CD4-positive, alpha-beta T cell treated with Interleukin-15 for 1 hour (primary cell): ENCODE data around the gene RNF150.

Source experiments
- DNase-seq: peaks from one replicate; pipeline ENCODE4 v3.0.0-alpha.2; 2020

Gene RNF150

DNA sequence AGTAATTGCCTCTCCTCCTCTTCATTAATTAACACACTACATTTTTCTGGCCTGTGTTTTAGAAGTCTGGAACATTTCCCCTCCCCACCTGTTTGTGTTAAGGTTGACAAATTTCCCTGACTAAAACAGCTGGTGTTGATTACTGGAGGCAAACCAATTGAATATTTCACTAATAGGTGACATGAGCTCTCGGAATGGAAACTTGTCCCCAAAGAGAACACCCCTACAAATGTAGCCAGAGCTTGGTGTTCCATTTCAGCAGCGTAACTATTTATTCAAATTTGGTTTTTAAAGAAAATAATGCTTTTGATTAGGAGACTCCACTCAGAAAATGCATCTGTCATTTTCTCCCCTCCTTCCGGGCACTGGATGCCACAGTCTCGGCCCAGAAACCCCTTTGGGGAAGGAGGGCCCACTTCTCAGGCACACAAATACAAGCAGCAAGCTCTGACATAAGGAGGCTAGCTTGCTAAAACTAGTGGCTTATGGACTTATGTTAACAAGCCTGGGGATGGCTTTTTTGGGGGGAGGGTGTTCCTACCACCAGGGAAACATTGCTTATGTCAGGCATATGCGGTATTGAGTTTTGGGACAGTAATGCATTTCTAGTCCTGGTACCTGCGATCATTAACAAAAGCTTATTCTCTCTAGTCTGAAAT lies 2.2 kb downstream of the RNF150 start:
- DNase-seq, result no peak

DNA sequence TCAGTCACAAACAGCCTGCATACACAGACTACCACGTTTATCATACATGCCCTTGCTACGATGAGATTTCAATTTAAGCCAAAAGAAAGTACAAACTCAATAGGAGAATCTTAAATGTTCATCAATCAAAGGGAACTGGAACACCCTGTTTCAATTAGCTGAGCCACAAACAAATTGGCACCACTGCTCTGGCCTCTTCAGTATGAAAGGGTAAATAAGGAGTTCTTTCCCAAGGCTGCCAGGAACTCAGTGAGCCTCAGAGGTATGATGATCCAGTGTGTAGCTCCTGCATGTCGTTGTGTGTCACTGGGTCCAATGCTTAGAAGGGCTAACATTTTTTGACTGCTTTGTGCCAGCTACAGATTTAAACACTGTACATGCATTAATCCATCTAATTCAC lies 5.4 kb downstream of the RNF150 start:
- DNase-seq, result no peak

DNA sequence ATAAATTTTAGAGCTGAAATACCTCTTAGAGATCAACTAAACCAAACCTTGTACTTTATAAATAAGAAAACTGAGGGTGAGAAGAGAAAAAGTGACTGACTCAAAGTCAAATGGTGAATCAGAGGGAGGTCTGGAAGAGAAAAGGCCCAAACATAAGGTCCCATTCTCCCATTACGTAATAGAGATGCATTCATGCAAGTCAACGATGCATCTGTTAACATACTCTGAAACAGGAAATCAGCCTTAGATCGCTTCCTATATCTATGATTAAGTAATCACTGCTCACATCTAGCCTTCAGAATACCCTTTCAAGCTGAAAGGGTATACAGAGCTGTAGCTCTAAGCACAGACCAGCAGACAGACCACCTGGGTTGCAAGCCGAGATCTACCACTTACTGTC lies 6.5 kb downstream of the RNF150 start:
- no peak for DNase-seq

DNA sequence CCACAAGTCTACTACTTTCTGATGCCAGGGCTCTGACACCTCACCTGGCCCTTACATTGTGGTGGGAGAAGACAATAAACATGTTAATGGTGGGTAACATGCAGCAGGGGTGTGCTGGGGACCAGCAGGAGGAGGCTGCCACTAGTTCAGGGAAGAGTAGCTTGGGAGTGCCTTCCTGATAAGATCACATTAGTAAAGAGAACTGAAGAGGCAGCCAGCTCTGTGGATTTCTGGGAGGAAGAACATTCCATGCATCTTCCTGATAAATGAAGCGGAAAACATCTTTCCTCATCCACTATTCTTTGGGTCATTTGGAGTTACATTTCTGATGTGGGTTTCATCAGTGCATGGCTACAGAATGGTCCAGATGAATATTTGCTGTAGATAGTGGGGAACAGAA lies 9.0 kb downstream of the RNF150 start:
- no peak for DNase-seq

DNA sequence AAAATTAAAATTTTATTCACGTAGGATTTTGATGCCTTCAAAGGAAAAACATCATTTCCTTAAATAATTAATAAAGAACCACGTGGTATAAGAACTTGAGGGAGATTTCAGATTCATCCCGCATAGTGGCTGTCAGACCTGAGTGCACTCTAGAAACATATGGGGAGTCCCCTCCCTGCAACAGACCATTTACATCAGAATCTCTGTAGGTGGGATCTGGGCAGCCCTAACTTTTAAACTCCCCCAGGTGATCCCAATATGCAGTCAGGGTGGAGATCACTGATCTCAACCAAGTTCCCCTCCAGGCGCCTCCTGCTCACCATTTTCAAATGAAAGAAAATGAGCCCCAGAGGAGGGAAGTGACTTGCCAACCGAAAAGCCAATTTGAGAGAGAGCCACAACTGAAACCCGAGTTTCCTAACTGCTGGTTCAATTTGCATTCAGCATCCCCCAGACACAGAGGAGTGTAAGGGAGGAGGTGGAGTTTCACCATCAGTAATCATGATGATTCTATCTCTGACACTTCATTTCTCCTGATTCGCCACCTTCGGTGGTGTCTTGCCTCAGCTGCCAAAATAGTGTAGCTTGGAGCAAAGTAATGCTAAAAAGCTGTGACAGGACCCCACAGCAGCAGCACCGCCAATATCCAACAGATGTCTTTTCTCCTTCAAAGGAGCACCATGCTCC lies 11.4 kb downstream of the RNF150 start:
- no peak for DNase-seq

DNA sequence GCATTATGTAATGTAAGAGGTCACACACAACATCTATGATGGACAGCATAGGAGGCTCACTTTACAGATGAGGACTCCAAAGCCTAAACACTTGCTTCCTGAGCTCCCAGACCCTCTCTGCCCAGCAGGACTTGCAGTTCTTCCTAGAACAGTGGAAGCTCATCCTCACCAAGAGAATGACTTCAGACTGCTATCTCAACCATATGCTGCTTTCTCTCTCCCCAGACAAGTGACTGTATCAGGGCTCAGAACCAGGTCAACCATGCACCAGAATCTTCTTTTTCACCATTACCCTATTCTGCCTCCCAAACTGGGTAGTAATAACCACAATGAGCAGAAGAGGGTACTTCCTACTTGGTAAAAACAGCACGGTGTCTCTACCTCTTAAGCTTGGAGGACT lies 12.2 kb downstream of the RNF150 start:
- no peak for DNase-seq

DNA sequence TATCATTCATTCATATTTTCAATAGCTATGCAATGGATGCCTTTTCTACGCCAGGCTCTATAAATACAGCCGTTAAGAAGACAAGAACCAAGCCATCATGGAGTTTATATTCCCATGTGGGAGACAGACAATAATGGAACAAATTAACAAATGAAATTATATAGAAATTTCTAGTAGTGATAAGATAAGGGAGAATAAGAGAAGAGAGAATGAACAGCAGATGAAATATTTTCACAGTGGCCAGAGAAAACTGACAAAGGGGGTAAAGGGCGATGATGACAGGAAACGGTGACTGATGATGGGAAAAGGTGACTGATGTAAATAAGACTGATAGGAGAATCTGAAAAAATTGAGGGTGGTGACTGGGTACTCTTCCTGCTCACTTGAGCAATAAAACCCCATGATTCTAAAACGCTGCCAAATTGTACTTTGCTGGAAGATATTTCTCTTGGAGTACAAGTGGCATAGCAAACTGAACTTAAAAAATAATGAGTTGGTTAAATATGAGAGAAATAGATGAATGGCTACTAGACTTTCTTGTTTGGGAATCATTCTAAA lies 13.2 kb downstream of the RNF150 start:
- DNase-seq, result no peak

DNA sequence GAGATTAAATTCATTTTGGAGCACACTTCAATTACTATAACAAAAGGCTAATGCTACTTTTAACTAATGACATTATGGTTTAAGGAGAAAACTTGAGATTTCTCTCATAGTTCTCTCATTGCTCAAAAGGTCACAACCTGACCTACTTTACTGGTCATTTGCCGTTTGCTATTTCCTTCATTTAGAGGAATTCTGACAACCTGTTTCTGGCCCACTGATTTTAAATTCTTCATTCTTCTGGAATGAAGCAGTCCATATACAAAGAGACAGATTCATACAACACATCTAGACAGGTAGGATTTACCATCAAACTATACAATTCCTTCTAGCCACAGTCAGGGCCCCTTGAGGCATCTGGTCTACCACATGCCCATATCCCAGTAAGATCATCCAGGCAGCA lies 14.2 kb downstream of the RNF150 start:
- DNase-seq, result no peak

DNA sequence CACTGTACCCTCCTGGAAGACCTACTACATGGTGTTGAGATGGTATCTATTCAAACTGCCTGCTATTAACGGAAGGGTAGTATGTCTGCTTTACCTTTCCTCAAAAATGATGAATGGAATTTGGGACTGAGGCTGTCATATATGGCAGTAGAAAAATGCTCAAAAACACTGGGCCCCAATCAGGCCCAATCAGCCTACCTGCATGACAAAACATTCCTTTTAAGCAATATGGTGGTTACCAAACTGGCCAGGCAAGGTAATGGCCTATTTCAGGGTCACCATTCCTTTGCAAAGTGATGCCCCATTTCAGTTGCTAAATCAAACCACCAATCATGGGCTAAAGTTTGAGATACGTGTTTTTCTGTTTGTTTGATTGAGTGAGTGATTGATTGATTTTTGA lies 14.9 kb downstream of the RNF150 start:
- DNase-seq, result no peak

DNA sequence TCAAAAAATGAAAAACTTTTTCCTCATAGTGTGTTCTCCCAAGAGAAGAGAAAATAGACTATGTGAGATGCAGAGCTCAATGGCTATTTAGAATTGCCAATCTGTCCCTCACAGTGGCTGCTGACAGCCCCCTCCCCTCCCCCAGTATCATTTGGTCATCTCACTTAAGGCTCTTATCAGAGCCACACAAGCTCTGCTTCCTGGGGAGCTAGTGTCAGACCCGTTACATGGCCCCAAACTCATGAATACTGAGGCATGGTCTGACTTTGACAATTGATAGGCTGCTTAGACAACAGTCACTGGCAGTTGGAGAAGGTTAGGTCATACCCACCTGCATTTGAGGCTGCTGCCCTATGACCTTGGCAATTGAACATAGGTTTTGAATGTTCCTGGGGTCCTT lies 15.3 kb downstream of the RNF150 start:
- no peak for DNase-seq

DNA sequence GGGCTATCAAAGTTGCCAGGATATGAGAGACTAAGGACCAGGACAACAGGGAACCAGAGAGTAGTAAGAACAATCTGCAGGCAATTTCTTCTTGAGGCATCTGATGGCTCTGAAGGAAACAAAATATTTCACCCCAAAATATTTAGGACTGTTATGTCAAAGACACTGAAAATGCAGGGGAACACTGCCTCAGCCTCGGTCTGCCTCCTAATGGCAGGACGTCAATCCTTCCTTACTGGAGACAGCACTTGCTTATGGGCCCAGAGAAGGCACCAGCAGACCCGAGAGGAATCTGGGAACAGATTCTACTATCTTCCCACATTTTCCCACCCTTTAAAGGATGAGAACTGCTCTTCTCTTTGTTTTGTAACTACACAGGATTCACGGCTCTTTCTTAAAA lies 23.3 kb downstream of the RNF150 start:
- no peak for DNase-seq

DNA sequence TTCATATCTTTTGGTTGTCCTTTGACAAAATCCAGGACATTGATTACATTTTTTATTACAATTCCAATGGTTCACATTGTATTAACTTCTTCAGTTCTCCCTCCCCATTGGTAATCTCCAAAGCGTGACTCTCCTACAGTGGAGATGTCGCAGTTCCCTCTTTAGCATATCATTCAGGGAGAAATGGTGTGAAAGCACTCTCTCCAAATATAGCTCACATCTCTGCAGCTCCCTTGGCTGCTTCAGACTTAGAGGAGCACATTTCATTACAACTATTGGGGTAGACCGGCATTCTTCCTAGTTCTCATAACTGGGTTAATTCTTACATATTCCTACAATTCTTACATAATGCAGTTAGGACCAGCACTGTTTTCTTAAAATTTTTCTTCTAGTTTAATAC lies 25.3 kb downstream of the RNF150 start:
- DNase-seq, result no peak

DNA sequence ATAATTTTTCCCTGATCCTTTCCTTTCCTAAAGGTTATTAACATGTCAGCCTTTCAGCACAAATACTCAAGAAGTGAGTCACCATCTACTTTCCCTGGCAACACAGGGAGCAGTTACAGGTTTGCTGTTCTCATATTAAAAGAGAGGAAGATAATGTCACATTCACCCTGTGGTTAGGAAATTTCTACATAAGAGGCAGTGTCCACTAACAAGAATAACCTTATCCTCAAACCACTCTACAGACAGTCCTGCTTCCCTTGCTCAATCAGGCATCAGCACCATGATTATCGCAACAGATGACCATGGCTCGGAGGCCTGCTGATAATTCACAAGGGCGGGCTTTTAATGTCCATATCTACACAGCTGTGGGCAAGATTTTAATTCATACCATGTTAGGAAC lies 30.9 kb downstream of the RNF150 start:
- no peak for DNase-seq

DNA sequence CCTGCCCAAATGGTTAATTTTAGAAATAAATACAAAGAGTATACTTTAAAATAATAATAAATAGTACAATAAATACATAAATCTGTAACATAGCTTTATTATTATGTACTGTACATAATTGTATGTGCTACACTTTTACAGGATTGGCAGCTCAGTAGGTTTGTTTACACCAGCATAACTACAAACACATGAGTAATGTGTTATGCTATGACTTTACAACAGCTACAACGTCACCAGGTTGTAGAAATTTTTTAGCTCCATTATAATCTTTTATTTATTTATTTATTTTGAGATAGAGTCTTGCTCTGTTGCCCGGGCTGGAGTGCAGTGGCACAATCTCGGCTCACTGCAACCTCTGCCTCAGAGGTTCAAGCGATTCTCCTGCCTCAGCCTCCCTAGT lies 31.8 kb downstream of the RNF150 start:
- no peak for DNase-seq

DNA sequence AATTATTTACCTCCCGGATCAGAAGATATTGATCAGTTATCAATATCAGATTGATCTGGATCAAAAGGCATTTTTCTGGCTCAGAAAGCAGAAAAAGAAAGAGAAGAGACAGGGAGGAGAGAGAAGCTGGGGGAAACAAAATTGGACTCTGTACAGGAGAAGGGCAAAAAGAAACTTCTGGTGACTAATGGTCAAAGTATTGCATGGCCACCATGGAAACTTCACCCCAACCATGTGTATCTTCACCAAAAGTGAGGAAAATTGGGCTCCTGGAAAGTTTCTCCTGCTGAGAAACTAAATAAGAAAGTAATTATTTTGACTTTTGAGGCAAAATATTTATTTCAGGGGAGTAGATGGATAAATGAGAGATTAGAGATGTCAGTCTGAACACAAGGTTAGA lies 33.9 kb downstream of the RNF150 start:
- DNase-seq, result no peak

DNA sequence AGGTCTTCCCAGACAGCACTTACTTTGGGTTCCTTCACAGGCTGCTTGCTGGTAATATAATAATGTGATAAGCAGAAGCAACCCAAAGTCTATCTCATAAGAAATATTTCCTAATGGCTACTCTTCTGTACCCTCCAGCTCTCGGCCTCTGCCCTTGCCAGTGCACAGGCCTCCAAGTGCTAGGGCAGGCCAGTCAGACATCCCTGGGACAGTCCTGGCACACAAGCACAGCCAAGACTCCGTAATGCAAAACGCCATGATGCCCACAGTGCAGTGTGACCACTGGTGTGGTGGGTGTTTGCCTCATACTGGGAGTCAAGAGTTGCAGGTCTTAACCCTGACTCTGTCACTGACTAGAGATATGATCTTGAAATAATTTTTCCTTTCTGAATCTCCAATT lies 35.1 kb downstream of the RNF150 start:
- DNase-seq, result no peak

DNA sequence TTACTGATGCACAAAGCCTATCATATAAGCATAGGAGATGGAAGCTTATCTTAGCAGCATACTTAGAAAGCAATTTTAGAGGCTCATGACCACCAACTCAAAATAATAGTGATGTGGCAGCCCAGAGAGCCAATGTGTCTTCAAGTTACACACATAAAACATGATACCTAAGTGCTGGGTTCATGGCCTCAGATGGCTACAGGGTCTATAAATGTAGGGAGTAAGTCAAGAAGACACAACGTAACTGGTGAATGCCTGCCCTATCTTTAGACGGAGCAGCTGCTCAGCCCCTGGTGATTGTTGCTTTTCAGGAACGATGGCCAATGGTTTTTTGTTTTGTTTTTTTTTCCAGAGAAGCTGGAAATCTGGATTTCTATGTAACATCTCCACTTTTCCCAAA lies 42.8 kb downstream of the RNF150 start:
- DNase-seq, result no peak

DNA sequence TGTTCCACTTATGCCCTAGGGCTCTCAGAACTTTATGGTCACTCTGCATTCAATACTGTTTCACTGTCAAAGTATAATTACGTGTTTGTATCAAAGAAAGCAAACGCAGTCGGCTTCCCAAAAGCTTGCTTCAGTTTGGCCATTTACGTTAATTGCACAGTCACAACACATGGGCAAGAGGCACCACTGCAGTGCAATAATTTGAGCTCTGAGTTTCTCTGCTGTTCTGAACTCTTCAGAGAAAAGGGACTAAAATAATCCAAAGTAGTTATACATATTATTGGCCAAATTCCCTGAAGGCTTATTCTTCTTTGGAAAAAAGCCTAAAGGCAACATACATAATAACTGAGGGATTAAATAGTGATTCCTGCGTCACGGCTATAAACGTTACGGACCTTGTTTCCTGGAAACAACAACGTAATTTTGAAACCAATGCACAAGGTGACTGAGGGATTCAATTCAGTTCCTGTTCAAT lies 51.3 kb downstream of the RNF150 start:
- no peak for DNase-seq

DNA sequence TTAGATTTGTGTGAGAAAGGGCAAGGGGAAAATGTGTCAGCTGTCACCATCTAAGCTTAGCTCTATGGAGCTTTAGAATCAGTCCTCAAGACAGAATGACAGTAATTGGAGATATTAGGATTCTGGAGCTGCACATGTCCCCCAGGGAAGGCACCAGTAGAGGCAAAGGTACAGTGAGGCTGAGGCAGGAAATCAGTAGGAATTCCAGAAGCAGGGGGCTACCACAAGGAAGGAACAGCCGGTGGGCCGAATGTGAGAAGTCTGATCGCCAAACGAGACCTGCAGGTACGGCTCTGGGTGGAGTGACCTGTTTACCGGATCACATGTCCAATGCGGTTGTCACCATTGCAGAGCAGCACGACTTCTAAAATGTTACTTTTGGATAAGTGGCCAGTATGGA lies 52.6 kb downstream of the RNF150 start:
- DNase-seq, result no peak

DNA sequence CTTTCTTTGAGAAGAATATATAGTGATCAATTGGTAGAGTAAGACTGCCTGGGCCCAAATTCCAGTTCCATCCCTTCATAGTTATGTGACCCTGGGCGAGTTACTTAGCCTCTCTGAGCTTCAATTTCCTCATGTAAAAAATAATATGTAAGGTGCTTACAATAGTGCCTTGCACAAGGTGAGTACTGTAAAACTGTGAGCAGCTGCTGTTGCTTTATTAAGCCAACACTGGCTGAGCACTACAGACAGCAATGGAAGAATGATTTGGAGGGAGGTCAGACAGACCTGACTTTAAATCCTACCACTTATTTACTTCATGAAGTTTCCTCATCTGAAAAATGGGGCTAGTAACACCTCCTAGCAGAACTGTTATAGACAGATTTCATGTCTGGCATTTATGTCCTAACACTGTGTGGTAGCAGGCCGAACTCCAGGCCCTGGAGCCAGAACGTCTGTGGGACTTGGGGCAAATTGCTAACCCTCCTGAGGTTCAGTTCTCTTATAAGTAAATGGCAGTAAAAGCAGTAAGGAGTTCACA lies 53.8 kb downstream of the RNF150 start:
- no peak for DNase-seq

DNA sequence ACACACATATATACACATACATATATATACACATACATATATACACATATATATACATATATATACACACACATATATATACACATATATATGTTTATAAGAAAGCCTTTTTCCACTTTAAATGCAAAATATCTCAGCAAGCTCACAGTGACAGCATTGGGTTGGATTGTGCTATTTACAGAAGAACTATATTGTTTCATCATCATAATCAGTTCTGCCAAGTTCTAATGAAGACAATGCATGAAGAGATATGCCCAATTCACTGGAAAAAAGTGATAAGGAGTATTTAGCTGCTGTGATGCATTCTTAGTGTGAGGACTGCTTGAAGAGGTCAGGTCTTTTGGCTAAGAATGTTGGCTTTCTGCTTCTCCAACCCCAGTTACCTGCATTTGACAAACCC lies 54.4 kb downstream of the RNF150 start:
- DNase-seq, result no peak

DNA sequence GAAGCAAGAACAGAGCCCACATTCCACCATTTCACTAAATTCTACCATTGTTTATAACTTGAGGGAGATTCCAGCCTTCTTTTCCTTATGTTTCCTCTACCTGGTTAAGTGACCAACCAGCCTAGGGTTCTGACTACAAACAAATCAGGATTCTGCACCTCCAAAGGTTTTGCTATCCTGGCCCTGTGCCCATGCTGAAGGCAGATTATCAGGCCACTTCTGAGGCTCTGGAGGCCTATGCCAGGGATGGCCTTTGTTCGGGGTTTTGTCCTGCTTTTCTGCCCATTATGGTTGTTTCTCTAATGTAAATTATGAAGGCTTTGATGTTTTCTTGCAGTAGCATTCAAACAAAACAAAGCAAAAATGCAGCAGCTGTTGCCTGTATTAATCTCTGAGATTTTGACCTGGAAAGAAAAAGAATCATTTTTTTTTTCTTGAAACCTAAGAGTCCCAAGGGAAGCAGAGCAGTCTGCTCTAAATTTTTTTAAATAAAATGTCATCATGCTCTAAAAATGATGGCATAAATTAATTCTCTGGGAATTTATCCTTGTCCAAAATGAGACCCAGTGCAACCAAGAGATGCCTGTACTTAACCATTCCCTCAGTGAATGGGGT lies 55.6 kb downstream of the RNF150 start:
- DNase-seq, result no peak

DNA sequence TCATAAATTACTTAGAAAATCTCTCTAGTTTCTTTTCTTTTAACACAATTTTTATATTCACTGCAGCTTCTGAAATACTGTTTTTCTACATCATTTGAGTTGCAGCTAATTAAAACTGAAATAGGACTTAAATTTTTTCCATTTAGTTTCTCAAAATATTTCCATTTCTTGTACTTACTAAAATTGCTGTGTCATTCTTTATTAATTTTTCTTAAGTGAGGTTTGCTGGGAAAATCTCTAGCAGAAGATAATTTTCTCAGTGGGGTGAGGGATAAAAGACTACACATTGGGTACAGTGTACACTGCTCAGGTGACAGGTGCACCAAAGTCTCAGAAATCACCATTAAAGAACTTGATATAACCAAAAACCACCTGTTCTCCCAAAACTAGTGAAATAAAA lies 57.7 kb downstream of the RNF150 start:
- DNase-seq, result no peak
